Measurements from ENCODE around the gene PTPA. TPM values are rescaled to one million over a fixed set of nuclear protein-coding genes. Genes with fewer than 3 reads are reported as not detected.
A peak's percentile ranks its signal among the peaks of the same experiment; 100 is the strongest.

Gene PTPA
- total RNA-seq, 4 donors from 2014 or later: 48.7 to 65.7 (median 51.9) TPM

DNA sequence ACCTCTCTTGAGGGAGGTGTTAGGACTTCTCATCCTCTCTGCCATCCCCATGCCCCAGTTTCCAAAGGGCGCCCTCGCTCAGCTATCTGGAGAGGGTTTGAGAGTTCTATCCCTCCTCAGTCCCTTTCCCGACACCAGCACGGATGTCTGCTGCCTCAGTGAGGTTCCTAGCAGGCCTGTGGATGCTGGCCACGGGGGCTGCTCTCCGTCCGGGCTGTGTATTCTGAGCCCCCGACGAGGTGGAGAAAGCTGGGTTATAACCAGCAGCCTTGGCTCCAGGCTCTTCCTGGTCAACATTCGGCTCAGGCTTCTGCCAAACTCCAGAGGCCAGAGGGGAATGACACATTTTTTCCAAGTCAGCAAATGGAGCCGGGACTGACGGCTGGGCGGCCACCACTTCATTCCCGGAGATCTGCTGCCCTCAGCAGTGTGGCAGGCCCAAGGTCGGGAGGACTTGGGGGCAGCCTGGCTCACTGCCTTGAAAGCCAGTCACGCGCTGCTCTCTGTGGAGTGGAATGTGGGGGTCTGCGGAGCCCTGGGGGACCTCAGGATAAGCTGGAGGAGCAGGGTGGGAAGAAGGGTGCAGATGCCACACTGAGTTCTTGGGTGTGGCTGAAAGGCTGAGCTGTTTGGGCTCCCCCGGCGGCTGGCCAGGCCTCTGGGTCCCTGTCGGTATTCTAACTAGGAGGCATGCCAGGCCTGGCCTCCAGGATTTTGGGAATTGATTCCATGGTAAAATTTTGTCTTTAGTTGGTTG is 27.4 kb downstream of the PTPA start:
- peaks cover 0 to 50% (median 0%) of the 10 kb centered on the region in 3 donors for H3K36me3 ChIP-seq
- H3K9me3 ChIP-seq: no peaks in the 10 kb centered on the region
- TF ChIP-seq CTCF (IDR thresholded peaks at IDR 0.05) (no peak), POLR2A (IDR thresholded peaks at IDR 0.05) (no peak)
- no peaks in the 10 kb centered on the region for H3K27me3 ChIP-seq
- peaks cover 7 to 58% (median 35%) of the 10 kb centered on the region in 4 donors for H3K4me1 ChIP-seq
- peak overlapping the region; percentile 86 to 100 (median 97) for H3K27ac ChIP-seq
- peak in 2 of 3 donors; percentile 58 to 60 for DNase-seq
- no peak overlapping the region for H3K4me3 ChIP-seq

DNA sequence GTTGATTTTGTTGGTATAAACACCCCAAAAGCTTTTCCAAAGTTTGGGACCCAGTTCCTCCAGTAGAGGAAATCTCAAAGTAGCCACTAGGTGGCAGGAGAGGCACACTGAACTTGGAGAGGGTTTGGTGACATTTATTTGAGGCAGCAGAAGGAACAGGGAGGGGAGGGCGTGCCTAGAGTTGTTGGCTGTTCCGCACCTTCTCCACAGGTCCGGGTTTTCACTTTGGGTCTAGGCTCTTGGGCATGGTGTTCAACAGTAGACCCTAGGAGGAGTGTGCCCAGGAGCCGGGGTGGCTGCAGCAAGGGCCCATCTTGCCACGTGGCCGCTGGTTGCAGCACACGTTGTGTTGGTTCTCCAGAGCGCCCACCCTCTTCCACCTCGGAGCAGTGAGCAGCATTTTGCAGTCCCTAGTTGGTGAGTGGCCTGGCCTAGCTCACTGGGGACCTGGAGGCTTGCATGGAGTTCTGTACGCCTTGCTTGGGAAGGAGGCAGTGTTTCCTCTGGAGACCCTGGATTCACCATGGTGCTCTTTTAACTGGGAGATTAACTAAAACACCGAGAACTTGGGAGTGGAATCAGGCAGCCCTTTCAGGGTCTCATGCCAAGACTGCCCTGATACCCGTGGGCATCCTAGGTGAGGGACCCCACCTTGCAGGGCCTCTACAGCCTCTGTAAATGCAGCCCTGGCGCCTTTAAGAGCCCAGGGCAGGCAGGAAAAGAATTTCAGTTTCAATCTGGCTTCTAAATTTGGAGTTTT is 28.2 kb downstream of the PTPA start:
- Histone ChIP-seq H3K27me3 (no peaks in the 10 kb centered on the region), H3K27ac (peak overlapping the region; percentile 86 to 100 (median 97)), H3K4me1 (peaks cover 7 to 65% (median 35%) of the 10 kb centered on the region in 4 donors), H3K4me3 (peak overlapping the region; percentile 22 to 50 (median 42)), H3K9me3 (no peaks in the 10 kb centered on the region), H3K36me3 (peaks cover 0 to 51% (median 0%) of the 10 kb centered on the region in 3 donors)
- peak; percentile 77 to 91 (median 83) for DNase-seq
- TF ChIP-seq CTCF (IDR thresholded peaks at IDR 0.05) (peak; percentile 93 to 99 (median 96)), POLR2A (IDR thresholded peaks at IDR 0.05) (no peak)

GRCh38 chr9:129139993-129140396 is 28.8 kb downstream of the PTPA start:
- Histone ChIP-seq H3K4me1 (peaks cover 7 to 68% (median 35%) of the 10 kb centered on the region in 4 donors), H3K27ac (peak overlapping the region; percentile 86 to 100 (median 97)), H3K4me3 (peak overlapping the region; percentile 22 to 50 (median 42)), H3K9me3 (no peaks in the 10 kb centered on the region), H3K27me3 (no peaks in the 10 kb centered on the region), H3K36me3 (peaks cover 0 to 46% (median 0%) of the 10 kb centered on the region in 3 donors)
- TF ChIP-seq POLR2A (IDR thresholded peaks at IDR 0.05) (peak in 1 of 2 donors; percentile 44), CTCF (IDR thresholded peaks at IDR 0.05) (no peak)
- peak; percentile 84 to 95 (median 88) for DNase-seq

DNA sequence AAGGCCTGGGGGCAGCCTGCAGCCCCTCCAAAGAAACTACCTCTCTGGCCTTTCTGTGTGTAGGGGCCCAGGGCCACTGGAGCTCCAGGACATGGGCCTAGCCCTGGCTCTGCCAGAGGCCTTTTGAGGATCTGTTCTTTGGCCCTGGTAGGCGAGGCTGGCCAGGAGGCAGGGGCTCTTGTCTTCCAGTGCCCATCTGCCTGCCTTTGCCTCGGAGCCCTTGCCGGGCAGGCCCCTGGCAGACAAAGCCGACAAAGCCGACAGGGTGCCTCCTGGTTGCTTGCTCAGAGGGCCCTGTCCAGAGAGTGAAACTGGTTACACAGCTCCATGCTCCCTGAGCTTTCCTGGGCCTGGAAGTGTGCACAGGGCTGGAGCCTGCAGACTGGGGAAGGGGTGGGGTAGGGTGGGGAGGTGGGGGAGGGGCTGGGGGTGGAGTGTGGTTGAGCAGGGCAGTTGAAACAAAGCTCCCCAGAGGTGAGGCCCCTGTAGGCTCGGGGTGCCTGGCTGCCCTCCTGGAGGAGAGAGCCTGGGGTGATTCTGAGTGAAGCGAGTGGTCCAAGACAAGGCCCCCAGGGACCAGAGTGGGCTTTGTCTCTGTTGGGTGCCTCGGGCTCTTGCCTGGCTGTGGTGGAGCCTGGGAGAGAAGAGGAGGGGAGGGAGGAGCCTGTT is 29.3 kb downstream of the PTPA start:
- Histone ChIP-seq H3K27me3 (no peaks in the 10 kb centered on the region), H3K36me3 (peaks cover 0 to 41% (median 0%) of the 10 kb centered on the region in 3 donors), H3K27ac (peak overlapping the region; percentile 86 to 100 (median 97)), H3K4me3 (peak overlapping the region; percentile 22 to 50 (median 42)), H3K9me3 (no peaks in the 10 kb centered on the region), H3K4me1 (peaks cover 10 to 73% (median 35%) of the 10 kb centered on the region in 4 donors)
- no peak for TF ChIP-seq POLR2A (IDR thresholded peaks at IDR 0.05)
- TF ChIP-seq CTCF (IDR thresholded peaks at IDR 0.05): no peak
- DNase-seq: peak; percentile 21 to 73 (median 65)

All from Peyer's patch (tissue), 4 donors.